Endothelial cell of umbilical vein (primary cell): ENCODE data around the gene PRRT4. TPM values are rescaled to one million over a fixed set of nuclear protein-coding genes. Genes with fewer than 3 reads are reported as not detected.

ENCODE experiments used
- BruUV-seq: library from RNA; stranded (reverse); fragments of 400-500 nt; replicated peaks from 2 replicates; lab custom pipeline; 2021; lab: Mats Ljungman, UMichigan
- CTCF ChIA-PET: fragments of 300-600, 350-600 bp; sonication (Branson Sonifier 250); formaldehyde crosslinking; loops from one replicate; lab custom pipeline; 2021; ENCODE audit warnings: antibody characterized with exemption, inconsistent platforms; lab: Charles Lee
- POLR2A ChIA-PET: fragments of 300-600, 350-600 bp; sonication (Branson Sonifier 250); formaldehyde crosslinking; loops from one replicate; lab custom pipeline; 2021; ENCODE audit warnings: antibody characterized with exemption, inconsistent platforms; lab: Charles Lee
- DNase-seq: peaks from one replicate; pipeline ENCODE4 v3.0.0-alpha.2; 2011; ENCODE audit warnings: low read depth, low spot score
- FAIRE-seq: peaks from 2 replicates; lab custom pipeline; 2011; peaks lifted over from hg19 to GRCh38; lab: Jason Lieb, UNC
- H2AFZ ChIP-seq: 2 replicates; pipeline ENCODE4 v1.6.0; 2012; ENCODE audit warnings: low read depth, low read length, control low read depth, inconsistent platforms
- H3K27ac ChIP-seq: 2 replicates; pipeline ENCODE4 v1.5.1; 2011; ENCODE audit warnings: low read depth, mild to moderate bottlenecking, control low read depth, low read length, moderate library complexity; ENCODE audit not compliant: insufficient read depth
- H3K27me3 ChIP-seq, 2 experiments: 2 replicates each; pipeline versions ENCODE4 v1.6.0 to v1.6.1; 2011; ENCODE audit warnings: low read length in 2 of 2, mixed read lengths in 1 of 2; ENCODE audit not compliant: control insufficient read depth in 2 of 2, insufficient read depth in 2 of 2
- H3K36me3 ChIP-seq, 2 experiments: 2 replicates in 1 of 2; 3 replicates in 1 of 2; pipeline ENCODE4 v1.5.1; 2011; ENCODE audit warnings: low read length in 2 of 2, mild to moderate bottlenecking in 1 of 2, moderate library complexity in 1 of 2; ENCODE audit not compliant: control insufficient read depth in 2 of 2, insufficient read depth in 2 of 2; ENCODE audit errors: extremely low read depth in 1 of 2
- H3K4me1 ChIP-seq: 3 replicates; pipeline ENCODE4 v1.5.1; 2011; ENCODE audit warnings: mild to moderate bottlenecking, low read length; ENCODE audit not compliant: control insufficient read depth, insufficient read depth; ENCODE audit errors: extremely low read depth
- H3K4me2 ChIP-seq: 2 replicates; pipeline ENCODE4 v1.6.1; 2011; ENCODE audit warnings: low read length, control low read depth, mixed read lengths; ENCODE audit not compliant: insufficient read depth
- H3K4me3 ChIP-seq, 3 experiments: fragments of 200-600 bp in 1 of 3; sonication (generic), shearing (Covaris generic) in 1 of 3; replicated peaks in 1 of 3; 2 replicates each; pipeline ENCODE4 v1.5.1; 2011 to 2016; ENCODE audit warnings: control low read depth in 3 of 3, low read length in 3 of 3, mild to moderate bottlenecking in 2 of 3, inconsistent platforms in 1 of 3, low read depth in 1 of 3, moderate library complexity in 1 of 3; ENCODE audit not compliant: insufficient read depth in 1 of 3
- H3K79me2 ChIP-seq: 2 replicates; pipeline ENCODE4 v1.6.0; 2012; ENCODE audit warnings: low read length, inconsistent platforms; ENCODE audit not compliant: control insufficient read depth, insufficient read depth
- H3K9ac ChIP-seq: replicated peaks from 2 replicates; pipeline ENCODE3; 2011; ENCODE audit warnings: low read length, control low read depth; ENCODE audit not compliant: insufficient read depth; ENCODE audit errors: extremely low read depth
- H3K9me1 ChIP-seq: replicated peaks from 3 replicates; pipeline ENCODE4 v1.6.0; 2011; ENCODE audit warnings: mild to moderate bottlenecking, low read length; ENCODE audit not compliant: control insufficient read depth, insufficient read depth; ENCODE audit errors: extremely low read depth
- H3K9me3 ChIP-seq: replicated peaks from 2 replicates; pipeline ENCODE4 v1.5.1; 2012; ENCODE audit warnings: low read length, inconsistent platforms; ENCODE audit not compliant: control insufficient read depth, insufficient read depth
- H4K20me1 ChIP-seq: replicated peaks from 2 replicates; pipeline ENCODE3; 2011; ENCODE audit warnings: mild to moderate bottlenecking, low read length; ENCODE audit not compliant: control insufficient read depth, insufficient read depth; ENCODE audit errors: extremely low read depth
- EZH2 ChIP-seq: IDR thresholded peaks from 2 replicates; pipeline ENCODE4 v1.6.1; 2012; ENCODE audit warnings: borderline replicate concordance, low read depth, mild to moderate bottlenecking, moderate library complexity, low read length, inconsistent platforms; ENCODE audit not compliant: severe bottlenecking
- FOS ChIP-seq: IDR thresholded peaks from 2 replicates; pipeline ENCODE4 v1.6.1; 2011; ENCODE audit warnings: mild to moderate bottlenecking, low read length, moderate library complexity, borderline replicate concordance; ENCODE audit not compliant: insufficient read depth
- GATA2 ChIP-seq: IDR thresholded peaks from 2 replicates; pipeline ENCODE4 v1.7.0; 2011; ENCODE audit warnings: low read depth, mild to moderate bottlenecking, moderate library complexity, mixed read lengths, low read length; ENCODE audit not compliant: insufficient read length, insufficient read depth
- JUN ChIP-seq: IDR thresholded peaks from 2 replicates; pipeline ENCODE4 v1.6.1; 2011; ENCODE audit warnings: borderline replicate concordance, low read depth; ENCODE audit not compliant: insufficient read length, insufficient read depth
- MYC ChIP-seq: IDR thresholded peaks from one replicate; pipeline ENCODE4 v1.6.1; 2011; ENCODE audit warnings: mild to moderate bottlenecking, low read depth, low read length
- POLR2A ChIP-seq: IDR thresholded peaks from 2 replicates; pipeline ENCODE4 v1.6.1; 2012; ENCODE audit warnings: low read depth, mild to moderate bottlenecking, control low read depth, low read length
- POLR2AphosphoS5 ChIP-seq: IDR thresholded peaks from 2 replicates; pipeline ENCODE4 v1.6.1; 2012; ENCODE audit warnings: low read depth, mild to moderate bottlenecking, control low read depth, low read length, moderate library complexity; ENCODE audit not compliant: insufficient read depth
- dilution Hi-C: fragments of 300-500 bp; cut with MboI; formaldehyde crosslinking; loops from one replicate; pipeline ENCODE4 v1.15.0; 2019; ENCODE audit warnings: low sequenced_read_pairs; ENCODE audit not compliant: extremely low pct_ligation_motif_present
- intact Hi-C: fragments of 100-400 bp; cut with micrococcal nuclease; formaldehyde crosslinking; loops from one replicate; pipeline ENCODE4 v1.10.0; 2022
- polyA plus RNA-seq, 4 experiments: library from polyadenylated mRNA; depleted of rRNA in 3 of 4; stranded (reverse) in 3 of 4; unstranded in 1 of 4; fragments of >200 nt; gene quantifications; 2 replicates each; pipeline versions ENCODE4 v1.2.1 to v1.2.3, GENCODE V29; 2011 to 2012; ENCODE audit warnings: missing spikeins in 1 of 4
- total RNA-seq: library from RNA; stranded (reverse); gene quantifications from 2 replicates; pipeline ENCODE4 v1.2.3, GENCODE V29; 2021
- TF ChIP-seq, protein P1 (sequence below): IDR thresholded peaks from 2 replicates; pipeline ENCODE4 v1.6.1; 2011; ENCODE audit not compliant: insufficient read depth, insufficient read length
- TF ChIP-seq, protein P2 (sequence below), 2 donors: IDR thresholded peaks; 1 replicate in 1 of 2; 2 replicates in 1 of 2; pipeline ENCODE4 v1.5.1; 2011; ENCODE audit warnings: low read length in 2 of 2, mild to moderate bottlenecking in 2 of 2, moderate library complexity in 2 of 2, control low read depth in 1 of 2, inconsistent platforms in 1 of 2, low read depth in 1 of 2; ENCODE audit not compliant: insufficient read depth in 1 of 2; ENCODE audit errors: extremely low read depth in 1 of 2

Gene PRRT4
- total and polyA plus RNA-seq, 2 donors (not counting 3 experiments of a cell fraction or from before 2014, with no cell fraction given) = 0.03 TPM; not detected in 1

DNA sequence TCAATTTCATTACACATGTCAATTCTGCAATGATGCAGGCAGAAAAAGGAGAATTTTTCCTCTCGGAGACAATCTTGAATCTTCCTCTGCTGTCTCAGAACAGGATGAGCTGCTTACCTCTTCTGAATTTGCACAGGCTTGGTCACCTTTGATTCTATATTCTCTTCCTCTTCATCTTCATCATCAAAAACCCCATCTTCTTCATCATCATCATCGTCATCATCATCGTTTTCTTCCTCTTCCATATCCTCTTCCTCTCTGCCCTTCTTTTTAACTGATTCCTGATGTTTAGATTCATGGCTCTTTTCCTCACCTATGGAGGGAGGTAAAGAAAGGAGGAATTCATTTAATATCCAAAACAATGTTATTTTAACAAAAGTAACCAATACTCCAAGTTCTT lies 25.8 kb downstream of the PRRT4 start:
- dilution Hi-C loops = no loop called here
- ChIA-PET POLR2A (no interaction called here), CTCF (interaction anchor here (1.0 kb wide), 1 partner anchor 8 kb away, joined by 3 read pairs; the partner anchor contains the start of gene RBM28)
- H3K4me3 ChIP-seq = no peak overlapping the region
- TF ChIP-seq FOS (no peak), MYC (no peak), GATA2 (no peak), JUN (no peak), EZH2 (no peak), POLR2A (no peak), POLR2AphosphoS5 (no peak)
- TF ChIP-seq, protein P1, sequence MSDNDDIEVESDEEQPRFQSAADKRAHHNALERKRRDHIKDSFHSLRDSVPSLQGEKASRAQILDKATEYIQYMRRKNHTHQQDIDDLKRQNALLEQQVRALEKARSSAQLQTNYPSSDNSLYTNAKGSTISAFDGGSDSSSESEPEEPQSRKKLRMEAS = no peak
- TF ChIP-seq, protein P2, sequence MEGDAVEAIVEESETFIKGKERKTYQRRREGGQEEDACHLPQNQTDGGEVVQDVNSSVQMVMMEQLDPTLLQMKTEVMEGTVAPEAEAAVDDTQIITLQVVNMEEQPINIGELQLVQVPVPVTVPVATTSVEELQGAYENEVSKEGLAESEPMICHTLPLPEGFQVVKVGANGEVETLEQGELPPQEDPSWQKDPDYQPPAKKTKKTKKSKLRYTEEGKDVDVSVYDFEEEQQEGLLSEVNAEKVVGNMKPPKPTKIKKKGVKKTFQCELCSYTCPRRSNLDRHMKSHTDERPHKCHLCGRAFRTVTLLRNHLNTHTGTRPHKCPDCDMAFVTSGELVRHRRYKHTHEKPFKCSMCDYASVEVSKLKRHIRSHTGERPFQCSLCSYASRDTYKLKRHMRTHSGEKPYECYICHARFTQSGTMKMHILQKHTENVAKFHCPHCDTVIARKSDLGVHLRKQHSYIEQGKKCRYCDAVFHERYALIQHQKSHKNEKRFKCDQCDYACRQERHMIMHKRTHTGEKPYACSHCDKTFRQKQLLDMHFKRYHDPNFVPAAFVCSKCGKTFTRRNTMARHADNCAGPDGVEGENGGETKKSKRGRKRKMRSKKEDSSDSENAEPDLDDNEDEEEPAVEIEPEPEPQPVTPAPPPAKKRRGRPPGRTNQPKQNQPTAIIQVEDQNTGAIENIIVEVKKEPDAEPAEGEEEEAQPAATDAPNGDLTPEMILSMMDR (IDR thresholded peaks at IDR 0.05; ENCODE audit: extremely low read depth in 1 of 2, insufficient read depth in 1 of 2, low read depth in 1 of 2, low read length in 2 of 2) = no peak
- no peaks in the 10 kb centered on the region for H3K9me1 ChIP-seq
- intact Hi-C loops = no loop called here
- H3K4me1 ChIP-seq = no peaks in the 10 kb centered on the region
- DNase-seq (no peak), FAIRE-seq (no peak)
- H3K79me2 ChIP-seq = peaks cover 3% of the 10 kb centered on the region
- H2AFZ ChIP-seq = no peak overlapping the region
- BruUV-seq = no TSS peak
- no peak overlapping the region for H3K4me2 ChIP-seq
- H3K27ac ChIP-seq = no peak overlapping the region
- H4K20me1 ChIP-seq = no peaks in the 10 kb centered on the region
- no peaks in the 10 kb centered on the region for H3K27me3 ChIP-seq
- no peak overlapping the region for H3K9ac ChIP-seq
- H3K9me3 ChIP-seq = no peaks in the 10 kb centered on the region
- H3K36me3 ChIP-seq = peaks cover 28 to 30% of the 10 kb centered on the region in 2 experiments
